Measurements from ENCODE around the gene FBN1. TPM values are rescaled to one million over a fixed set of nuclear protein-coding genes. Genes with fewer than 3 reads are reported as not detected.

Gene FBN1
- total RNA-seq, 2 donors from 2014 or later: 5.5 to 5.9 TPM

GRCh38 chr15:48536681-48537091 is 108.8 kb downstream of the FBN1 start:
- no peaks in the 10 kb centered on the region for H3K36me3 ChIP-seq (ENCODE audit: control insufficient read depth, insufficient read depth, low read length)
- peaks cover 10% of the 10 kb centered on the region for H3K4me1 Mint-ChIP-seq
- H3K9me3 ChIP-seq (ENCODE audit: control insufficient read depth, low read length): no peaks in the 10 kb centered on the region
- no peaks in the 10 kb centered on the region for H3K9me3 Mint-ChIP-seq
- WGBS, 2 experiments (ENCODE audit: insufficient coverage in 1 of 2, insufficient read length in 1 of 2): 94 to 95% methylated on average over 2 to 3 of the region's 3 CpGs
- H3K4me3 ChIP-seq (ENCODE audit: low read length): no peak overlapping the region
- H3K27me3 ChIP-seq (ENCODE audit: control insufficient read depth, insufficient read depth, low read length, poor library complexity, severe bottlenecking): no peaks in the 10 kb centered on the region
- no peaks in the 10 kb centered on the region for H3K27me3 Mint-ChIP-seq (ENCODE audit: insufficient read depth)
- no peak overlapping the region for H3K9ac ChIP-seq (ENCODE audit: extremely low read depth, low read length, poor library complexity, severe bottlenecking)
- H3K36me3 Mint-ChIP-seq (ENCODE audit: low read depth): no peaks in the 10 kb centered on the region
- H3K27ac ChIP-seq (ENCODE audit: low read depth, low read length): no peak overlapping the region
- no peak overlapping the region for H3K27ac Mint-ChIP-seq
- TF ChIP-seq CTCF (conservative IDR thresholded peaks at IDR 0.05): no peak
- DNase-seq: no peak
- H3K4me1 ChIP-seq (ENCODE audit: control insufficient read depth, insufficient read depth, low read length): no peaks in the 10 kb centered on the region
- no peak overlapping the region for H3K4me3 Mint-ChIP-seq

- H3K4me3 Mint-ChIP-seq: no peak overlapping the region
- no peak for TF ChIP-seq CTCF (conservative IDR thresholded peaks at IDR 0.05)
- no peak overlapping the region for H3K27ac Mint-ChIP-seq
- H3K4me1 Mint-ChIP-seq: peaks cover 10% of the 10 kb centered on the region
- no peaks in the 10 kb centered on the region for H3K9me3 ChIP-seq (ENCODE audit: control insufficient read depth, low read length)
- DNase-seq: no peak
- no peak overlapping the region for H3K4me3 ChIP-seq (ENCODE audit: low read length)
- no peaks in the 10 kb centered on the region for H3K4me1 ChIP-seq (ENCODE audit: control insufficient read depth, insufficient read depth, low read length)
- WGBS, 2 experiments (ENCODE audit: insufficient coverage in 1 of 2, insufficient read length in 1 of 2): no CpG with 5 or more reads among the region's 2 CpGs
- no peak overlapping the region for H3K27ac ChIP-seq (ENCODE audit: low read depth, low read length)
- H3K27me3 ChIP-seq (ENCODE audit: control insufficient read depth, insufficient read depth, low read length, poor library complexity, severe bottlenecking): no peaks in the 10 kb centered on the region
- H3K36me3 Mint-ChIP-seq (ENCODE audit: low read depth): no peaks in the 10 kb centered on the region
- no peaks in the 10 kb centered on the region for H3K9me3 Mint-ChIP-seq
- no peaks in the 10 kb centered on the region for H3K36me3 ChIP-seq (ENCODE audit: control insufficient read depth, insufficient read depth, low read length)
- H3K27me3 Mint-ChIP-seq (ENCODE audit: insufficient read depth): no peaks in the 10 kb centered on the region
- no peak overlapping the region for H3K9ac ChIP-seq (ENCODE audit: extremely low read depth, low read length, poor library complexity, severe bottlenecking)
Measured at GRCh38 chr15:48533982-48534381, 111.5 kb downstream of the FBN1 start.

GRCh38 chr15:48532946-48533345 is 112.6 kb downstream of the FBN1 start:
- no peak overlapping the region for H3K4me3 ChIP-seq (ENCODE audit: low read length)
- Mint-ChIP-seq H3K9me3 (no peaks in the 10 kb centered on the region), H3K4me3 (no peak overlapping the region), H3K36me3 (ENCODE audit: low read depth) (no peaks in the 10 kb centered on the region), H3K4me1 (peaks cover 10% of the 10 kb centered on the region), H3K27ac (no peak overlapping the region), H3K27me3 (ENCODE audit: insufficient read depth) (no peaks in the 10 kb centered on the region)
- no peaks in the 10 kb centered on the region for H3K36me3 ChIP-seq (ENCODE audit: control insufficient read depth, insufficient read depth, low read length)
- no peaks in the 10 kb centered on the region for H3K4me1 ChIP-seq (ENCODE audit: control insufficient read depth, insufficient read depth, low read length)
- no peak for TF ChIP-seq CTCF (conservative IDR thresholded peaks at IDR 0.05)
- H3K27me3 ChIP-seq (ENCODE audit: control insufficient read depth, insufficient read depth, low read length, poor library complexity, severe bottlenecking): no peaks in the 10 kb centered on the region
- H3K9ac ChIP-seq (ENCODE audit: extremely low read depth, low read length, poor library complexity, severe bottlenecking): no peak overlapping the region
- no peaks in the 10 kb centered on the region for H3K9me3 ChIP-seq (ENCODE audit: control insufficient read depth, low read length)
- DNase-seq: no peak
- no peak overlapping the region for H3K27ac ChIP-seq (ENCODE audit: low read depth, low read length)
